HepG2 (cell line): Measurements from ENCODE around the gene C19orf73.

Experiments used
- AGO2 ChIP-seq: fragments of 200-400 bp; formaldehyde crosslinking; optimal IDR thresholded peaks from 2 replicates; pipeline ENCODE3; 2017; ENCODE audit warnings: mild to moderate bottlenecking, low read depth, low read length, moderate library complexity
- CAMTA2 ChIP-seq: sonication (generic); formaldehyde crosslinking; IDR thresholded peaks from 2 replicates; pipeline ENCODE4 v1.4.0; 2020; ENCODE audit warnings: mild to moderate bottlenecking, missing genetic modification reagents, borderline replicate concordance
- CENPBD1 ChIP-seq: sonication (generic); formaldehyde crosslinking; IDR thresholded peaks from 2 replicates; pipeline ENCODE4 v1.8.0; 2022; ENCODE audit warnings: missing genetic modification reagents, low read depth, mild to moderate bottlenecking, borderline replicate concordance
- CHD2 ChIP-seq: IDR thresholded peaks from 2 replicates; pipeline ENCODE4 v1.6.1; 2011; ENCODE audit warnings: low read depth, low read length, improper control_type of control experiment
- CTCF ChIP-seq: sonication (generic); formaldehyde crosslinking; IDR thresholded peaks from 2 replicates; pipeline ENCODE4 v1.5.0; 2020; ENCODE audit warnings: mild to moderate bottlenecking, missing genetic modification reagents, moderate library complexity
- HNF4G ChIP-seq, 2 experiments: sonication (generic) in 1 of 2; formaldehyde crosslinking in 1 of 2; IDR thresholded peaks; 2 replicates each; pipeline versions ENCODE4 v1.4.0 to v1.6.1; 2011 to 2020; ENCODE audit warnings: borderline replicate concordance in 2 of 2, low read depth in 2 of 2, mild to moderate bottlenecking in 2 of 2, low read length in 1 of 2, missing genetic modification reagents in 1 of 2, moderate library complexity in 1 of 2
- HNRNPUL1 ChIP-seq: fragments of 200-400 bp; formaldehyde crosslinking; IDR thresholded peaks from 2 replicates; pipeline ENCODE4 v1.6.1; 2017; ENCODE audit warnings: low read depth, mild to moderate bottlenecking, low read length, moderate library complexity
- POLR2A ChIP-seq, 2 experiments: IDR thresholded peaks; 2 replicates each; pipeline ENCODE4 v1.6.1; 2011; ENCODE audit warnings: low read depth in 2 of 2, low read length in 2 of 2, mild to moderate bottlenecking in 1 of 2, moderate library complexity in 1 of 2; ENCODE audit not compliant: insufficient read depth in 1 of 2
- PRDM10 ChIP-seq: sonication (generic); formaldehyde crosslinking; IDR thresholded peaks from 2 replicates; pipeline ENCODE4 v1.4.0; 2020; ENCODE audit warnings: low read depth, missing genetic modification reagents
- TARDBP ChIP-seq: sonication (generic); formaldehyde crosslinking; IDR thresholded peaks from 2 replicates; pipeline ENCODE4 v1.8.0; 2022; ENCODE audit warnings: mild to moderate bottlenecking, missing genetic modification reagents
- ZMYM4 ChIP-seq: sonication (generic); formaldehyde crosslinking; IDR thresholded peaks from 2 replicates; pipeline ENCODE4 v1.8.1; 2023; ENCODE audit warnings: mild to moderate bottlenecking, missing genetic modification reagents
- ZNF674 ChIP-seq: sonication (generic); formaldehyde crosslinking; IDR thresholded peaks from 2 replicates; pipeline ENCODE4 v1.5.0; 2020; ENCODE audit warnings: low read depth, mild to moderate bottlenecking, missing genetic modification reagents
- ZNF766 ChIP-seq: sonication (generic); formaldehyde crosslinking; IDR thresholded peaks from 2 replicates; pipeline ENCODE4 v1.5.0; 2020; ENCODE audit warnings: missing genetic modification reagents, borderline replicate concordance
- ZZZ3 ChIP-seq: sonication (generic); formaldehyde crosslinking; IDR thresholded peaks from 2 replicates; pipeline ENCODE4 v1.4.0; 2020; ENCODE audit warnings: missing genetic modification reagents, mild to moderate bottlenecking, borderline replicate concordance

- no peak for TF ChIP-seq CTCF (CRISPR knock-in tag)
- TF ChIP-seq ZMYM4 (CRISPR knock-in tag): no peak
- no peak for TF ChIP-seq ZNF766 (CRISPR knock-in tag)
- no peak for TF ChIP-seq CHD2
- no peak for TF ChIP-seq CAMTA2 (CRISPR knock-in tag)
- no peak for TF ChIP-seq TARDBP (CRISPR knock-in tag)
- TF ChIP-seq ZNF674 (CRISPR knock-in tag): no peak
- no peak for TF ChIP-seq HNRNPUL1
- no peak for TF ChIP-seq HNF4G (IDR thresholded peaks at IDR 0.05; ENCODE audit: borderline replicate concordance, low read depth, low read length)
- TF ChIP-seq HNF4G (CRISPR knock-in tag; IDR thresholded peaks at IDR 0.05; ENCODE audit: borderline replicate concordance, low read depth): no peak
- no peak for TF ChIP-seq PRDM10
- no peak for TF ChIP-seq AGO2
- TF ChIP-seq CENPBD1 (CRISPR knock-in tag): no peak
- TF ChIP-seq POLR2A (IDR thresholded peaks at IDR 0.05; ENCODE audit: insufficient read depth in 1 of 2, low read depth in 2 of 2, low read length in 2 of 2): no peak
- TF ChIP-seq ZZZ3 (CRISPR knock-in tag): no peak
Measured at GRCh38 chr19:49135686-49136085, 16.7 kb upstream of the C19orf73 start.
